Right lobe of liver (tissue), 6 donors: Measurements from ENCODE around the gene MRPS18A. TPM values are rescaled to one million over a fixed set of nuclear protein-coding genes. Genes with fewer than 3 reads are reported as not detected.

Experiments used
- ATAC-seq, 4 donors: fragments of 200-7000 bp; cut with Tn5 transposase; one replicate each; pipeline ENCODE4 v1.9.1; 2020; ENCODE audit warnings: mild to moderate bottlenecking in 4 of 4, moderate library complexity in 4 of 4
- DNase-seq, 3 donors: peaks; one replicate each; pipeline ENCODE4 v3.0.0-alpha.2; 2020
- H3K27ac ChIP-seq, 3 donors: fragments of 200-600 bp; one replicate each; pipeline ENCODE4 v1.8.0; 2022
- H3K27me3 ChIP-seq, 2 donors: fragments of 200-600 bp; one replicate each; pipeline ENCODE4 v1.8.0; 2022
- H3K36me3 ChIP-seq, 4 donors: fragments of 200-600 bp; sonication (generic) in 1 of 4; one replicate each; pipeline versions ENCODE4 v1.5.1 to v1.8.0; 2017 to 2022; ENCODE audit warnings: control low read depth in 1 of 4
- H3K4me1 ChIP-seq, 4 donors: fragments of 200-600 bp; sonication (generic) in 1 of 4; one replicate each; pipeline versions ENCODE4 v1.5.1 to v1.8.0; 2017 to 2022; ENCODE audit warnings: control low read depth in 1 of 4
- H3K4me3 ChIP-seq, 3 donors: fragments of 200-600 bp; one replicate each; pipeline ENCODE4 v1.8.0; 2022
- H3K9me3 ChIP-seq, 4 donors: fragments of 200-600 bp; sonication (generic) in 1 of 4; one replicate each; pipeline versions ENCODE4 v1.5.1 to v1.8.0; 2017 to 2022; ENCODE audit warnings: control low read depth in 1 of 4
- POLR2A ChIP-seq: fragments of 450-650 bp; IDR thresholded peaks from one replicate; pipeline ENCODE4 v1.6.1; 2017; ENCODE audit warnings: antibody characterized with exemption, mild to moderate bottlenecking
- WGBS: methylation state at CpG from one replicate; pipeline ENCODE4 v1.1.6; 2018; ENCODE audit warnings: low coverage, low lambda C conversion rate; ENCODE audit not compliant: insufficient coverage; ENCODE audit errors: missing lambda C conversion rate; 5-methylcytosine and 5-hydroxymethylcytosine counted together
- intact Hi-C, 2 donors: fragments of 100-400 bp; cut with DNase I; formaldehyde crosslinking; loops; one replicate each; pipeline versions ENCODE4 v1.11.2 to v1.14.1; 2022
- total RNA-seq, 6 experiments: library from RNA; depleted of rRNA in 2 of 6; stranded (reverse); fragments of >200 nt in 2 of 6; fragmentation: NEBNext Ultra II Directional in 3 of 6; extraction: Animal tissue kit (Norgen Biotek cat#: 25700) in 3 of 6; gene quantifications; one replicate each; pipeline versions ENCODE4 v1.1.0 to v1.2.4, GENCODE V29; 2016 to 2023
- TF ChIP-seq, protein P1 (sequence below), 4 donors: fragments of 200-600 bp in 3 of 4; fragments of 450-650 bp in 1 of 4; IDR thresholded peaks; one replicate each; pipeline versions ENCODE4 v1.5.1 to v1.8.0; 2016 to 2022; ENCODE audit warnings: antibody characterized with exemption in 4 of 4, mild to moderate bottlenecking in 2 of 4
- donor health status: DM: no; HTN: yes; CAD: no.
- donor health status: DM: no; HTN: no; CAD: no.
- donor health status: DM: no; HTN: no; CAD: no.
- donor health status: DM: no; HTN: yes; CAD: no.
- donor health status: DM: no; HTN: yes; CAD: no.

The MRPS18A gene
- total RNA-seq, 6 experiments from 2014 or later, result 23.5 to 45.4 (median 25.6) TPM

DNA sequence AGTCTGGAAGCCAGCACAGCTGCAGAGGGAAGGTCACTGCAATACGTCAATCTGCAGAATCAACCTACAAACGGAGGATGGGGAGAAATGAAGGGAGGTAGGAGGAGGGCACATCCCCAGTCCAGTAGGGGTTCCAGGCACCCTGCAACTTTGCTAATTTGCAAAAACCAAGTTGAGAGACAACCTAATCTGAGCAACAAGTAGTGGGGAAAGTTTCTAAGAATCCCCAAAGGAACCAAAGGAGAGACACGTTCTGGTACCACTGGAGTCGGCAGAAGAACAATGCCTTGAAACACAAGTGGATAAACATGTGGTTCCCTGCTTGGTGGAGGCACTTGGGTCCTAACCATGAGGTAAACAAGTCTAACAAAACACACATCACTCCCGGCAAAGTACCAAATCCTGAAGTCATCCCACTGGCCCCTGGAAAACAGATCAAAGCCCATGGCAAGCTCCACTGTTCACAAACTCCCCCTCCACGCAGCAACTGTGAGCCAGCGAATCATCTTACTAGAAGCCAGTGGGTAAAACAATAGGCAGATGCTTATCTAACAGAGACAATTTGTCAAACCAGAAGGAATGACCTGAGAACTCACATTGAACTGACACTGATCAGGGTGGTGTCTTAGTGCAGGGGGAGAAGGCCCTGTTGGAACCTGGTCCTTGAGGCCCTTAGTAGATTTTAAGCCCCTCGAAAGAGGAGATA, 4.7 kb downstream of the MRPS18A start:
- no peaks in the 10 kb centered on the region for H3K9me3 ChIP-seq
- no peak overlapping the region for H3K4me3 ChIP-seq
- WGBS, result 76% methylated on average over 7 of the region's 8 CpGs
- no peaks in the 10 kb centered on the region for H3K27me3 ChIP-seq
- DNase-seq, result no peak
- ATAC-seq, result no peak
- H3K4me1 ChIP-seq, result peaks cover 0 to 9% (median 0%) of the 10 kb centered on the region in 4 donors
- no peak for TF ChIP-seq POLR2A
- TF ChIP-seq, protein P1, sequence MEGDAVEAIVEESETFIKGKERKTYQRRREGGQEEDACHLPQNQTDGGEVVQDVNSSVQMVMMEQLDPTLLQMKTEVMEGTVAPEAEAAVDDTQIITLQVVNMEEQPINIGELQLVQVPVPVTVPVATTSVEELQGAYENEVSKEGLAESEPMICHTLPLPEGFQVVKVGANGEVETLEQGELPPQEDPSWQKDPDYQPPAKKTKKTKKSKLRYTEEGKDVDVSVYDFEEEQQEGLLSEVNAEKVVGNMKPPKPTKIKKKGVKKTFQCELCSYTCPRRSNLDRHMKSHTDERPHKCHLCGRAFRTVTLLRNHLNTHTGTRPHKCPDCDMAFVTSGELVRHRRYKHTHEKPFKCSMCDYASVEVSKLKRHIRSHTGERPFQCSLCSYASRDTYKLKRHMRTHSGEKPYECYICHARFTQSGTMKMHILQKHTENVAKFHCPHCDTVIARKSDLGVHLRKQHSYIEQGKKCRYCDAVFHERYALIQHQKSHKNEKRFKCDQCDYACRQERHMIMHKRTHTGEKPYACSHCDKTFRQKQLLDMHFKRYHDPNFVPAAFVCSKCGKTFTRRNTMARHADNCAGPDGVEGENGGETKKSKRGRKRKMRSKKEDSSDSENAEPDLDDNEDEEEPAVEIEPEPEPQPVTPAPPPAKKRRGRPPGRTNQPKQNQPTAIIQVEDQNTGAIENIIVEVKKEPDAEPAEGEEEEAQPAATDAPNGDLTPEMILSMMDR (IDR thresholded peaks at IDR 0.05), result no peak
- peaks cover 0 to 18% (median 6%) of the 10 kb centered on the region in 4 donors for H3K36me3 ChIP-seq
- intact Hi-C loops, result no loop called here
- H3K27ac ChIP-seq, result no peak overlapping the region

DNA sequence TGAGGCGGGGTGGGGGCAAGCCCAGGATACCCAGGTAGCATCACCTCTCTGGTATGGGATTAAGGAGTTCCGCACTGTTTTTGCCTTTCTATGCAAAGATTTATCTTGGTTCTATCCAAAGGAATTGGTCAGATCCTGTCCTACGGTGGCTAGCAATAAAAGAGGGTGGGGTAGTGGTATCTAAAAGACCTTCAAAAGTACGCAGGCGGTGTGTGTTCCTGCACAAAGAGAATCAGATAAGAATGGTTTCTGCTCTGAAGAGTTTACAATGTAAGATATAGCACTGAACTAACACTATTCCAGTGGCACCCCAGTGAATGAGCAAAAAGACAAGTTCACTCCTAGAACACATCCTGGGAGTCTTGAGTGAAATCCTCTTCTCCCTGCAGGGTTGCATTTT, 6.3 kb downstream of the MRPS18A start:
- H3K36me3 ChIP-seq, result peaks cover 0 to 34% (median 17%) of the 10 kb centered on the region in 4 donors
- no peak overlapping the region for H3K27ac ChIP-seq
- H3K9me3 ChIP-seq, result no peaks in the 10 kb centered on the region
- ATAC-seq (no peak), DNase-seq (no peak)
- peaks cover 0 to 2% (median 0%) of the 10 kb centered on the region in 4 donors for H3K4me1 ChIP-seq
- 88% methylated on average over 4 of the region's 5 CpGs for WGBS
- TF ChIP-seq POLR2A, result no peak
- TF ChIP-seq, protein P1 (IDR thresholded peaks at IDR 0.05), result no peak
- no peaks in the 10 kb centered on the region for H3K27me3 ChIP-seq
- intact Hi-C loops, result no loop called here
- H3K4me3 ChIP-seq, result no peak overlapping the region

- no peak overlapping the region for H3K27ac ChIP-seq
- 85% methylated on average over 5 of the region's 11 CpGs for WGBS
- DNase-seq (no peak), ATAC-seq (no peak)
- no peaks in the 10 kb centered on the region for H3K4me1 ChIP-seq
- no peak for TF ChIP-seq POLR2A
- TF ChIP-seq, protein P1 (IDR thresholded peaks at IDR 0.05), result no peak
- H3K27me3 ChIP-seq, result no peaks in the 10 kb centered on the region
- H3K4me3 ChIP-seq, result no peak overlapping the region
- intact Hi-C loops, result no loop called here
- peaks cover 0 to 36% (median 18%) of the 10 kb centered on the region in 4 donors for H3K36me3 ChIP-seq
- no peaks in the 10 kb centered on the region for H3K9me3 ChIP-seq
Measured at GRCh38 chr6:43680308-43681200, 7.0 kb downstream of the MRPS18A start.

DNA sequence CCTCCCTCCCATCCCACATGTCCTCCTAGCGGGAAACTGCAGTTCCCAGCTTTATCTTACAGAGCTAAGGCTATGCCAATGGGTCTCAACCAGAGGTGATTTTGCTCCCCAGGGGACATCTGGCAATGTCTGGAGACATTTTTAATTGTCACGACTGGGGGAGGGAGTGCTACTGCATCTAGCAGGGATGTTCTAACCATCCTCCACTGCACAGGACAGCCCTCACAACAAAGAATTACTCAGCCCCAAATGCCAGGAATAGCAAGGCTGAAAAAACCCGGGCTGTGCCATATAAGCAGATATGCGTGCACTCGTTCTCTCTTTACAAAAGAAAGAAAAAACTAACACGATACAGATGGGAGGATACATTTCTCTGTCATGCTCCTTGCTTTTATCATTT, 8.5 kb downstream of the MRPS18A start:
- H3K4me1 ChIP-seq, result no peaks in the 10 kb centered on the region
- ATAC-seq, result no peak
- no peak overlapping the region for H3K27ac ChIP-seq
- DNase-seq, result no peak
- no peak for TF ChIP-seq POLR2A
- TF ChIP-seq, protein P1 (IDR thresholded peaks at IDR 0.05), result no peak
- peaks cover 0 to 50% (median 22%) of the 10 kb centered on the region in 4 donors for H3K36me3 ChIP-seq
- no peaks in the 10 kb centered on the region for H3K9me3 ChIP-seq
- no peaks in the 10 kb centered on the region for H3K27me3 ChIP-seq
- WGBS, result 81% methylated on average over 4 of the region's 6 CpGs
- no peak overlapping the region for H3K4me3 ChIP-seq
- intact Hi-C loops, result no loop called here
